Stimulated activated CD8-positive, alpha-beta memory T cell treated with anti-CD3 and anti-CD28 coated beads, Interleukin-7, amount 100 ng/mL, for 1 hour (primary cell): ENCODE results near the gene ELK1.

Experiments used
- DNase-seq, 2 donors: peaks; one replicate each; pipeline ENCODE4 v3.0.0-alpha.2; 2020; ENCODE audit warnings: low read depth in 2 of 2

Gene ELK1

GRCh38 chrX:47645530-47645929 lies 4.8 kb downstream of the ELK1 start:
- DNase-seq: no peak

DNA sequence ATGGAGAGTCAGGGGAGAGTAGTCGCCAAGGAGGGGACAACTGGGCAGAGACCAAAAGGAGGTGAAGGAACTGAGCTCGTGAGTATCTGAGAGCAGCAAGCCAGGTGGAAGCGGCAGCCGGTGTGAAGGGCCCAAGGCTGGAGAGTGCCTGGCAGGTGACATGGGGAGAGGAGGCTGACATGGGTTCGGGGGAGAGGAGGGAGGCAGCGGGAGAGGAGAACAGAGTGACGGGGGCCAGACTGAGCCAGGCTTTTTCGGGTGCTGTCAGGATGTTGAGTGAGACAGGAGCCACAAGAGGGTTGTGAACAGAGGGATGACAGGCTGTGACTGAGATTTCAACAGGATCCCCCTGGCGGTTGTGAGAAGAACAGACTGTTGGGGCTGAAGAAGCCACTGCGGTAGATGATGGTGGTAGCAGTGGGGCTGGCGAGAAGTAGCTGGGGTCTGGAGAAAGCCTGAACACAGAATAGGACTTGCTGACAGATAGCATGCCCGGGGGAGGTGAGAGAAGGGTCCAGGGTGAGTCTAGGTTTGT lies 5.7 kb downstream of the ELK1 start:
- no peak for DNase-seq

GRCh38 chrX:47643926-47644325 lies 6.4 kb downstream of the ELK1 start:
- DNase-seq: no peak

GRCh38 chrX:47638816-47639215 lies 11.5 kb downstream of the ELK1 start:
- no peak for DNase-seq

GRCh38 chrX:47637546-47638195 lies 12.7 kb downstream of the ELK1 start:
- no peak for DNase-seq

- DNase-seq: no peak
These were observed 15.3 kb downstream of the ELK1 start for GRCh38 chrX:47634871-47635575.

DNA sequence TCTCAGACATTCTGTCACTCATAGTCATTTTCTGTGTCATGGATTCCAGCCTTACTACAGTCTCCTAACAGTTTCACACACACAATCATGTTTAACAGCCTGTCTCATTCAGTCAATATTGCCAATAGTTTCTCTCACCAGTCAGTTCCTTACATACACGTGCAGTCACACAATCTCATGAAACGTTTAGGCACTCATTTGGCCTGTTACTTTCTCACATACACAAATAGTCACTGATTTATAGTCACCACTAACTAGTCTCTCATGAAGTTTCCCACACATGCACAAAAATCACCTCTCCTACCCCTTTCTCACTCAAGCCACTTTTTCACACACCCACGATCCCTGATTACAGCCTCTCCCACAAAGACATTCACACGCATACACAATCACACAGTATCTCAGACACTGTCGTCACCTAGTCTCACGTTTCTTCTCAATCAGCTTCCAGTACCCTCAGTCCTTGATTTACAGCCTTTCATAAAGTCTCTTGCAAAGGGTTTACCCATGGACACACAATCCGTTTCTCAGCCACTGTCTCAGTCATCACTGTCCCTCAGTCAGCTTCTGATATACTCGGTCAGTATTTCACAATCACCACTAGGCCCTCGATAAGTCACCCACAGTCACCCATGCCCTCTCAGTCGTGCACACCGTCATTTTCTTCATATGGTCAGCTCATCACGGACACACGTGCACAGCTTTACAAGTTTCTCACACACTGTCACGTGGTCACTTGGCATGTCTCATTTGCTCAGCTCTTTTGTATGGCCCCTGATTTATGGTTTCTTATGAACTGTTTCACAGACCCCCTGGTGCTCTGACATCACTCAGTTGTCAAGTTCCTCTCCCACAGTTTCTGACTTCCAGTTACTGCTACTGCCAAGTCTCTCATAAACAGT lies 16.4 kb downstream of the ELK1 start:
- DNase-seq: no peak

GRCh38 chrX:47632666-47633065 lies 17.7 kb downstream of the ELK1 start:
- no peak for DNase-seq

- DNase-seq: no peak
These were observed 18.7 kb downstream of the ELK1 start for GRCh38 chrX:47631676-47632075.

DNA sequence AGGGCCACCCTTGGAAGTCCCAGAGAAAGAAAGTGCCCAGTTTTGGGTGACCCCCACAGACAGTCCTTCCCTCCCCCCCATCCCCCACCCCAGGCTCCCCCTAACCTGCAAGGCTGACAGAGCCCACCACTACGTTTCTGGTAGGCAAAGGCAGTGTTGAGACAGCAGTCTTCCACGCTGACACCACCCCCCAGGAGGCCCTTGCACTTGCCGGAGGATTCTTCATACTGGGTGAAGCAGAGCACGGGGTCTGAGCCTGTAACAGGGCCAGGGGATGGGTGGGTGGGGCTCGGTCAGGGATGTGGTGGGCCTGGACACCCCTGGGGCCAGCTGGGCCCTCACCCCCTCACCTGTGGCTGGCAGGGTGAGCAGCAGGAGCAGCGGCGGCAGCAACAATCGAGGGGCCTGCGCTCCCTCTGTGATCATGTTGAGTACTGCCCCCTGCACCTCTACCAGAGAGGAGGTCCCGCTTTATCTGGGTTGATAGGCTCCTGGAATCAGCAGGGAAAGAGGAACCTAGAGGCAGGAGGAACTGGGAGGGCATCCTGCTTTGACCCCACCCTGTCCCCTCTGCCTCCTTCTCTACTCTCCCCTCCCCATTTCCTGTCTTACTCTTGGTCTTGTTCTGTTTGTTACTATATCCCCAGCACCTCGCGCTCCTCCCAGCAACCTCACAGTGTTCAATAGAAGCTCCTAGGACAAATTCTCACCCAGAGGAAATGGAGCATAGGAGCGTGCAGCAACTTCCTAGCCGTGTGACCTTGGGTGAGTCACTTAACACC lies 20.8 kb downstream of the ELK1 start, which contains the start of gene CFP:
TSS of gene CFP (minus strand) at position 512 of the 782 bp plus-strand sequence. CDS start at position 426, 86 bp downstream.
- no peak for DNase-seq

DNA sequence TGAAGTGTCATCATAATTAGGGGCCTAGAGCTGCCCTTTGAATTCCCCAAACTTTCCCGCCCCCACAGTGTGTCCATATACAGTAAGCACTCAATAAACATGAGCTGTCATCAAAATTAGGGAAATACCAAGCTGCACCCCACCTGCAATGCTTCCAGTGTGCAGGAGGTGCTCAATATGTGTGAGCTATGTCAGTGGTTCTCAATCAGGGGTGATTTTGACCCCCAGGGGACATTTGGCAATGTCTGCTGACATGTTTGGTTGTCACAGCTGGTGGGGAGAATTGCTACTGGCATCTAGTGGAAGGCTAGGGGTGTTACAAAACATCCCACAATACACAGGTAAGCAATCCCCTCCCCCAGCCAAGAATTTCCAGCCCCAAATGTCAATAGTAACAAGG lies 21.4 kb downstream of the ELK1 start:
- DNase-seq: no peak

GRCh38 chrX:47625365-47625764 lies 25.0 kb downstream of the ELK1 start:
- no peak for DNase-seq

DNA sequence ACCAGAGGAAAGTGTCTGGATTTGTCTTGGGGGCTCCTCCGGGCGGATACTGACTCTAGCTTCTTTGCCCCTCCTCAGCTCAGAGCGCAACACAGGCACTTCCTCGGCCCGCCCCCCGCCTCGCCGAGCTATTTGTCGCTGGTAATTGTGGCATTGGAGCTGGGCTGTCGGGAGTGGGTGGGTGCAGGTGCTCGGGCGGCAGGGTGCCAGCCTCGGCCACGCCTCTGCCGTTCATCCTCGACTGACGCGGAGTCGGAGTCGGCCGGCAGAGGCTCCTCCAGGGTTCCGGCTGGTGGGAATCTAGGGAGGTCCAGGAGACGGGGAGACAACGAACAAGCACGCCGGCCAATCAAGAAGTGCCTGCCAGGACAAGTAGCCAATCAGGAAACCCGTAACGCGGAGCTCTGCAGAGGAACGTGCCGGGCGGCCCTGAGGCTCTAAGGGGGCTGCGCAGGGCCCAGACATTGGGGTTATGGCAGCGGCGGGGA lies 26.8 kb downstream of the ELK1 start:
- no peak for DNase-seq

DNA sequence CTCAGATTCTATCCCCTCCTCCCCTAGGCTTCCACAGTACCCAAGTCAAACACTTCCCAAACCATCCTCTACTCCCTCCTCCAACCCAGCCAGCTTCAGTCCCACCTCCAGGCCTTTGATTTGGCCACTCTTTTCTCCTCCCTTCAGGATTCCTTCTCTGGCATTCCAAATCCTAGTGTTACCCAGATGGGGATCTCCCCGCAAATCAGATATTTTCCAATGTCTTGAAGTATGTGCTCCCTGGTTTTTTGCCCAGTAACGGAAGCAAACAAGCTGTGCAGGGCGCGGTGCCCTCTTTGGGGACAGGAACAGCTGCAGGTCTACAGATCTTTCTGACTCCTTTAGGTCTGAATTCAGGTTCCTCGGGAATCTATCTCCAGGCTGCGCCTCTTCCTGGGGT lies 28.5 kb downstream of the ELK1 start:
- DNase-seq: no peak

- no peak for DNase-seq
These were observed 30.1 kb downstream of the ELK1 start for GRCh38 chrX:47620303-47620685.

DNA sequence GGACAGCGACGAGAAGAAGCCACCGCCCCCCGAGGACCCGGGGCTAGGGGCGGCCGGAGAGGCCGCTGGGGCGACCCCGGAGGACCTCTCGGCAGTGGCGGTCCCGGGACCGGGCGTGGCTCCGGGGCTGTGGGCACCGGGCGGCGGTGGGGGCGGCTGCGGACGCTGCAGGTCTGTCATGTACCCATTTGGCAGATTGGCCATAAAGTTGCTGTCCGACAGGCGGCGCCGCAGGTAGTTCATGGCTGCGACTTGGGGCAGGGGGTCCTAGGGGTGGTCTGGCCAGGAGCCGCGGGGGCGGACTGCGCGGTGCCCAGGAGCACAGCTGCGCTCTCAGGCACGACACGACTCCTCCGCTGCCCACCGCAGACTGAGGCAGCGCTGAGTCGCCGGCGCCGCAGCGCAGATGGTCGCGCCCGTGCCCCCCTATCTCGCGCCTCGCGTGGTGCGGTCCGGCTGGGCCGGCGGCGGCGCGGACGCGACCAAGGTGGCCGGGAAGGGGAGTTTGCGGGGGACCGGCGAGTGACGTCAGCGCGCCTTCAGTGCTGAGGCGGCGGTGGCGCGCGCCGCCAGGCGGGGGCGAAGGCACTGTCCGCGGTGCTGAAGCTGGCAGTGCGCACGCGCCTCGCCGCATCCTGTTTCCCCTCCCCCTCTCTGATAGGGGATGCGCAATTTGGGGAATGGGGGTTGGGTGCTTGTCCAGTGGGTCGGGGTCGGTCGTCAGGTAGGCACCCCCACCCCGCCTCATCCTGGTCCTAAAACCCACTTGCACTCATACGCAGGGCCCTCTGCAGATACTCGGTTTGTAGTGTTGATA lies 30.7 kb downstream of the ELK1 start, which contains the start of gene SYN1:
TSS of gene SYN1 (minus strand) at position 372 of the 817 bp plus-strand sequence. CDS start at position 243, 129 bp downstream.
- peak; percentile 53 to 57 for DNase-seq

GRCh38 chrX:47618923-47619485 lies 31.4 kb downstream of the ELK1 start:
- no peak for DNase-seq

DNA sequence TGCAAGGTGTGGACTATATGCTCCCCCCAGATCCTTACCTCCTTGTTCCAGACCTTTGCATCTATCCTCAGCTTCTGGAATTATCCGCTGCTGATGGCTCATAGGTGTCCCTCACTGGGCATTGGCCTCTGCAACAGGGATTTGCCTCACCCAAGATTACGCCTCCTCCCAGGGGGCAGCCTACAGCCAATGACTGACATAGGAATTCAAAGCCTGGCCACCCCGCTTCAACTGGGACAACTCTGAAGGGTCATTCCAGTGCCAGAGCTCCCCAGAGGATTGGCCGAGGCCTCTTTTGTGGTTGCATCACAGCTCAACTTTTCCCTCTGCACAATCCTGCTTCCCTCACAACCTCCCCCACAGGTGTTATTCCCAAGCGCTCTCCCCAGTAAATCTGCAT lies 35.7 kb downstream of the ELK1 start:
- no peak for DNase-seq

DNA sequence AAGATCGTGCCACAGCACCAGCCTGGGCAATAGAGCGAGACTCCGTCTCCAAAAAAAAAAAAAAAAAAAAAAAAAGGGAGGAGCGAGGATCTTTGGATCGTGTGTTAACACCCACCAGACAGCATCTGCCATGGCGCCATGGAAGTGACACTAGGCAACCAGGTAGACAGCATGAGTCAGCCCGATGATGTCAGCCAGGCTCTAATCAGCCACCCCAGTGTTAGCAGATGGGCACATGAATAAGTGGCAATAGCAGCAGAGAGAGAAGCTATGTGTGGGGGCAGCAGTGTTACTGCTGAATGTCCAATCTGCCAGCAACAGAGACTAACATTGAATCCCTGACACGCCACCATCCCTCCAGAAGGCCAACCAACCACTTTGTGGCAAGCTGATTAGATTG lies 37.3 kb downstream of the ELK1 start:
- no peak for DNase-seq

- no peak for DNase-seq
These were observed 37.9 kb downstream of the ELK1 start for GRCh38 chrX:47612418-47612817.
